K562 (cell line): ENCODE results near the gene SMC6. TPM values are rescaled to one million over a fixed set of nuclear protein-coding genes. Genes with fewer than 3 reads are reported as not detected.

Experiments
- polyA plus RNA-seq, 8 experiments: library from polyadenylated mRNA; depleted of rRNA in 4 of 8; stranded (reverse) in 5 of 8; unstranded in 3 of 8; fragments of >200 nt; fragmentation: Nextera tagmentation in 2 of 8; fragmentation: Illumina TruSeq in 1 of 8; extraction: Ambion mirVana in 2 of 8; extraction: Trizol in 1 of 8; gene quantifications; 2 replicates each; pipeline versions ENCODE4 v1.2.1 to v1.2.3, GENCODE V29; 2011 to 2014; ENCODE audit warnings: inconsistent platforms in 1 of 8, missing spikeins in 1 of 8
- total RNA-seq, 7 experiments: library from RNA; depleted of rRNA in 6 of 7; stranded (reverse); fragments of >200 nt in 6 of 7; fragmentation: Illumina TruSeq in 2 of 7; extraction: Trizol in 2 of 7; gene quantifications; 2 replicates each; pipeline versions ENCODE4 v1.2.1 to v1.2.3, GENCODE V29; 2011 to 2021; ENCODE audit warnings: low replicate concordance in 1 of 7

SMC6 gene
- total and polyA plus RNA-seq, 9 of the 15 experiments (the other 6 are each of a cell fraction or from before 2014, with no cell fraction given) = 14.2 to 75.9 (median 47.7) TPM

Other genes starting within 250 kb of the SMC6 start
- gene RAD51AP2, start 235.4 kb downstream of the SMC6 start, total RNA-seq (2014; rRNA removed) = not detected in 2 replicates
- gene RAD51AP2, start 235.4 kb downstream of the SMC6 start, total RNA-seq (2014; rRNA removed; fragmentation: Illumina TruSeq; extraction: Trizol) = 0.03 and 0.04 TPM in 2 replicates
- 0.04 TPM in 1 of 2 replicates, not detected in the other for gene RAD51AP2, start 235.4 kb downstream of the SMC6 start, total RNA-seq (2015; rRNA removed; fragmentation: Illumina TruSeq; extraction: Trizol)
- not detected in 2 replicates for gene RAD51AP2, start 235.4 kb downstream of the SMC6 start, total RNA-seq (2021)
- 0.01 TPM in 1 of 2 replicates, not detected in the other for gene RAD51AP2, start 235.4 kb downstream of the SMC6 start, polyA plus RNA-seq (2011; rRNA removed)
- gene RAD51AP2, start 235.4 kb downstream of the SMC6 start, polyA plus RNA-seq (2014; fragmentation: Illumina TruSeq; extraction: Trizol) = not detected in 2 replicates
- under 1 TPM in 1 of 2 experiments, not detected in 1; 0.01 TPM for gene RAD51AP2, start 235.4 kb downstream of the SMC6 start, polyA plus RNA-seq (2014; fragmentation: Nextera tagmentation; extraction: Ambion mirVana)
- not detected in 2 replicates for gene RAD51AP2, start 235.4 kb downstream of the SMC6 start, polyA plus RNA-seq (2014; rRNA removed)
- gene VSNL1, start 213.1 kb downstream of the SMC6 start, total RNA-seq (2014; rRNA removed) = not detected in 2 replicates
- not detected in 2 replicates for gene VSNL1, start 213.1 kb downstream of the SMC6 start, total RNA-seq (2014; rRNA removed; fragmentation: Illumina TruSeq; extraction: Trizol)
- gene VSNL1, start 213.1 kb downstream of the SMC6 start, total RNA-seq (2015; rRNA removed; fragmentation: Illumina TruSeq; extraction: Trizol) = not detected in 2 replicates
- gene VSNL1, start 213.1 kb downstream of the SMC6 start, total RNA-seq (2021) = not detected in 2 replicates
- gene VSNL1, start 213.1 kb downstream of the SMC6 start, polyA plus RNA-seq (2011; rRNA removed) = 0.20 TPM in 1 of 2 replicates, not detected in the other
- not detected in 2 replicates for gene VSNL1, start 213.1 kb downstream of the SMC6 start, polyA plus RNA-seq (2014; fragmentation: Illumina TruSeq; extraction: Trizol)
- gene VSNL1, start 213.1 kb downstream of the SMC6 start, polyA plus RNA-seq (2014; fragmentation: Nextera tagmentation; extraction: Ambion mirVana) = not detected
- gene VSNL1, start 213.1 kb downstream of the SMC6 start, polyA plus RNA-seq (2014; rRNA removed) = not detected in 2 replicates
- gene GEN1, start 328 bp upstream of the SMC6 start, total RNA-seq (2014; rRNA removed) = 17.7 and 21.4 TPM in 2 replicates
- gene GEN1, start 328 bp upstream of the SMC6 start, total RNA-seq (2014; rRNA removed; fragmentation: Illumina TruSeq; extraction: Trizol) = 32.6 and 38.2 TPM in 2 replicates
- gene GEN1, start 328 bp upstream of the SMC6 start, total RNA-seq (2015; rRNA removed; fragmentation: Illumina TruSeq; extraction: Trizol) = 34.0 and 36.8 TPM in 2 replicates
- gene GEN1, start 328 bp upstream of the SMC6 start, total RNA-seq (2021) = 28.2 and 29.7 TPM in 2 replicates
- 28.6 and 39.7 TPM in 2 replicates for gene GEN1, start 328 bp upstream of the SMC6 start, polyA plus RNA-seq (2011; rRNA removed)
- 24.1 and 24.5 TPM in 2 replicates for gene GEN1, start 328 bp upstream of the SMC6 start, polyA plus RNA-seq (2014; fragmentation: Illumina TruSeq; extraction: Trizol)
- 10 to 100 TPM in 1 of 2 experiments, 1 to 10 TPM in 1; 8.6 to 12.4 TPM for gene GEN1, start 328 bp upstream of the SMC6 start, polyA plus RNA-seq (2014; fragmentation: Nextera tagmentation; extraction: Ambion mirVana)
- 16.5 and 21.6 TPM in 2 replicates for gene GEN1, start 328 bp upstream of the SMC6 start, polyA plus RNA-seq (2014; rRNA removed)
- not detected in 2 replicates for gene MSGN1, start 62.6 kb upstream of the SMC6 start, total RNA-seq (2014; rRNA removed)
- gene MSGN1, start 62.6 kb upstream of the SMC6 start, total RNA-seq (2014; rRNA removed; fragmentation: Illumina TruSeq; extraction: Trizol) = not detected in 2 replicates
- gene MSGN1, start 62.6 kb upstream of the SMC6 start, total RNA-seq (2015; rRNA removed; fragmentation: Illumina TruSeq; extraction: Trizol) = not detected in 2 replicates
- not detected in 2 replicates for gene MSGN1, start 62.6 kb upstream of the SMC6 start, total RNA-seq (2021)
- not detected in 2 replicates for gene MSGN1, start 62.6 kb upstream of the SMC6 start, polyA plus RNA-seq (2011; rRNA removed)
- not detected in 2 replicates for gene MSGN1, start 62.6 kb upstream of the SMC6 start, polyA plus RNA-seq (2014; fragmentation: Illumina TruSeq; extraction: Trizol)
- not detected for gene MSGN1, start 62.6 kb upstream of the SMC6 start, polyA plus RNA-seq (2014; fragmentation: Nextera tagmentation; extraction: Ambion mirVana)
- not detected in 2 replicates for gene MSGN1, start 62.6 kb upstream of the SMC6 start, polyA plus RNA-seq (2014; rRNA removed)
- 0.24 and 0.45 TPM in 2 replicates for gene KCNS3, start 124.9 kb upstream of the SMC6 start, total RNA-seq (2014; rRNA removed)
- 0.29 and 0.40 TPM in 2 replicates for gene KCNS3, start 124.9 kb upstream of the SMC6 start, total RNA-seq (2014; rRNA removed; fragmentation: Illumina TruSeq; extraction: Trizol)
- gene KCNS3, start 124.9 kb upstream of the SMC6 start, total RNA-seq (2015; rRNA removed; fragmentation: Illumina TruSeq; extraction: Trizol) = 0.19 and 0.25 TPM in 2 replicates
- gene KCNS3, start 124.9 kb upstream of the SMC6 start, total RNA-seq (2021) = 0.25 and 0.75 TPM in 2 replicates
- gene KCNS3, start 124.9 kb upstream of the SMC6 start, polyA plus RNA-seq (2011; rRNA removed) = 0.28 and 0.49 TPM in 2 replicates
- gene KCNS3, start 124.9 kb upstream of the SMC6 start, polyA plus RNA-seq (2014; fragmentation: Illumina TruSeq; extraction: Trizol) = 0.19 and 0.28 TPM in 2 replicates
- under 1 TPM; 0.01 to 0.18 TPM for gene KCNS3, start 124.9 kb upstream of the SMC6 start, polyA plus RNA-seq (2014; fragmentation: Nextera tagmentation; extraction: Ambion mirVana)
- gene KCNS3, start 124.9 kb upstream of the SMC6 start, polyA plus RNA-seq (2014; rRNA removed) = 0.08 and 0.20 TPM in 2 replicates